Measurements from ENCODE around the gene MAPT. TPM values are rescaled to one million over a fixed set of nuclear protein-coding genes. Genes with fewer than 3 reads are reported as not detected.

The MAPT gene
- polyA plus RNA-seq, 3 donors = 0.04 TPM; not detected in 2

GRCh38 chr17:45983614-45984310, 89.4 kb downstream of the MAPT start:
- Histone ChIP-seq H3K9me3 (replicated peaks in 1 of 2; ENCODE audit: control insufficient read depth in 1 of 2, insufficient read depth in 1 of 2, low read length in 2 of 2) (no peaks in the 10 kb centered on the region), H3K4me3 (replicated peaks in 1 of 3; ENCODE audit: low read depth in 2 of 3, low read length in 3 of 3) (no peak overlapping the region), H3K79me2 (ENCODE audit: insufficient read depth, low read length) (no peaks in the 10 kb centered on the region), H3K27ac (ENCODE audit: low read depth in 1 of 2, low read length in 2 of 2) (no peak overlapping the region), H3K4me2 (replicated peaks; ENCODE audit: extremely low read depth, low read length, poor library complexity, severe bottlenecking) (no peak overlapping the region), H3K36me3 (replicated peaks in 1 of 2; ENCODE audit: control insufficient read depth in 1 of 2, insufficient read depth in 2 of 2, low read length in 2 of 2) (no peaks in the 10 kb centered on the region), H3K27me3 (ENCODE audit: control insufficient read depth in 2 of 2, insufficient read depth in 2 of 2, low read length in 2 of 2) (no peaks in the 10 kb centered on the region), H2AFZ (ENCODE audit: insufficient read depth, low read depth, low read length, poor library complexity, severe bottlenecking) (no peak overlapping the region), H3K4me1 (ENCODE audit: control insufficient read depth in 1 of 2, insufficient read depth in 2 of 2, low read length in 2 of 2) (no peaks in the 10 kb centered on the region), H4K20me1 (ENCODE audit: insufficient read depth, low read length) (no peaks in the 10 kb centered on the region), H3K9ac (ENCODE audit: insufficient read depth, low read length, poor library complexity, severe bottlenecking) (no peak overlapping the region)
- H3K27me3 Mint-ChIP-seq (ENCODE audit: low read depth in 3 of 3) = peaks cover 2 to 8% (median 2%) of the 10 kb centered on the region in 3 donors
- 86% methylated on average over 26 of the region's 31 CpGs for WGBS (ENCODE audit: insufficient coverage)
- intact Hi-C loops (cut with micrococcal nuclease) = no loop called here
- DNase-seq = no peak
- H3K9me3 Mint-ChIP-seq = peaks cover 0 to 2% (median 0%) of the 10 kb centered on the region in 7 donors
- no peak overlapping the region for H3K4me3 Mint-ChIP-seq
- no peaks in the 10 kb centered on the region for H3K4me1 Mint-ChIP-seq
- peak overlapping the region in 1 of 7 donors; percentile 5 for H3K27ac Mint-ChIP-seq
- no peak for TF ChIP-seq CTCF (IDR thresholded peaks at IDR 0.05)
- no peaks in the 10 kb centered on the region for H3K36me3 Mint-ChIP-seq

GRCh38 chr17:45984368-45984767, 90.0 kb downstream of the MAPT start:
- Histone ChIP-seq H3K4me1 (ENCODE audit: control insufficient read depth in 1 of 2, insufficient read depth in 2 of 2, low read length in 2 of 2) (no peaks in the 10 kb centered on the region), H4K20me1 (ENCODE audit: insufficient read depth, low read length) (no peaks in the 10 kb centered on the region), H3K27me3 (ENCODE audit: control insufficient read depth in 2 of 2, insufficient read depth in 2 of 2, low read length in 2 of 2) (no peaks in the 10 kb centered on the region), H3K4me3 (replicated peaks in 1 of 3; ENCODE audit: low read depth in 2 of 3, low read length in 3 of 3) (no peak overlapping the region), H3K36me3 (replicated peaks in 1 of 2; ENCODE audit: control insufficient read depth in 1 of 2, insufficient read depth in 2 of 2, low read length in 2 of 2) (no peaks in the 10 kb centered on the region), H3K9ac (ENCODE audit: insufficient read depth, low read length, poor library complexity, severe bottlenecking) (no peak overlapping the region), H3K79me2 (ENCODE audit: insufficient read depth, low read length) (no peaks in the 10 kb centered on the region), H3K27ac (ENCODE audit: low read depth in 1 of 2, low read length in 2 of 2) (no peak overlapping the region), H2AFZ (ENCODE audit: insufficient read depth, low read depth, low read length, poor library complexity, severe bottlenecking) (no peak overlapping the region), H3K9me3 (replicated peaks in 1 of 2; ENCODE audit: control insufficient read depth in 1 of 2, insufficient read depth in 1 of 2, low read length in 2 of 2) (no peaks in the 10 kb centered on the region), H3K4me2 (replicated peaks; ENCODE audit: extremely low read depth, low read length, poor library complexity, severe bottlenecking) (no peak overlapping the region)
- Mint-ChIP-seq H3K27ac (no peak overlapping the region), H3K9me3 (peaks cover 0 to 2% (median 0%) of the 10 kb centered on the region in 7 donors), H3K4me1 (no peaks in the 10 kb centered on the region), H3K27me3 (ENCODE audit: low read depth in 3 of 3) (peaks cover 2 to 8% (median 2%) of the 10 kb centered on the region in 3 donors), H3K36me3 (no peaks in the 10 kb centered on the region), H3K4me3 (no peak overlapping the region)
- intact Hi-C loops (cut with micrococcal nuclease) = no loop called here
- TF ChIP-seq CTCF (IDR thresholded peaks at IDR 0.05) = no peak
- 95% methylated on average over 5 of the region's 5 CpGs for WGBS (ENCODE audit: insufficient coverage)
- DNase-seq = no peak
